Endodermal cell (in vitro differentiated cells): Measurements from ENCODE around the gene CTSS. TPM values are rescaled to one million over a fixed set of nuclear protein-coding genes. Genes with fewer than 3 reads are reported as not detected.

Experiments used
- DNase-seq: peaks from one replicate; pipeline ENCODE4 v3.0.0-alpha.2; 2017
- H3K27ac ChIP-seq: 2 replicates; pipeline ENCODE4 v1.5.1; 2013; ENCODE audit warnings: mild to moderate bottlenecking, low read depth, low read length, moderate library complexity
- H3K27me3 ChIP-seq: 2 replicates; pipeline ENCODE4 v1.6.1; 2013; ENCODE audit warnings: mild to moderate bottlenecking, low read length, moderate library complexity; ENCODE audit not compliant: insufficient read depth, control insufficient read depth, poor library complexity, severe bottlenecking
- H3K36me3 ChIP-seq: 2 replicates; pipeline ENCODE4 v1.7.0; 2013; ENCODE audit warnings: mild to moderate bottlenecking, low read length, moderate library complexity; ENCODE audit not compliant: control insufficient read depth, insufficient read depth
- H3K4me1 ChIP-seq: one replicate; pipeline ENCODE4 v1.7.0; 2013; ENCODE audit warnings: low read length; ENCODE audit not compliant: control insufficient read depth, insufficient read depth
- H3K4me3 ChIP-seq: 2 replicates; pipeline ENCODE4 v1.5.1; 2013; ENCODE audit warnings: mild to moderate bottlenecking, low read length, moderate library complexity
- H3K9ac ChIP-seq: 2 replicates; pipeline ENCODE4 v1.6.1; 2013; ENCODE audit warnings: mild to moderate bottlenecking, low read length, moderate library complexity; ENCODE audit not compliant: poor library complexity, severe bottlenecking; ENCODE audit errors: extremely low read depth
- H3K9me3 ChIP-seq: 2 replicates; pipeline ENCODE4 v1.6.1; 2013; ENCODE audit warnings: mild to moderate bottlenecking, low read length, moderate library complexity; ENCODE audit not compliant: control insufficient read depth
- H3K27ac Mint-ChIP-seq: 2 replicates; pipeline ENCODE4 v1.8.0; 2020; ENCODE audit warnings: mixed read lengths
- H3K27me3 Mint-ChIP-seq: 2 replicates; pipeline ENCODE4 v1.8.0; 2021; ENCODE audit warnings: mild to moderate bottlenecking, mixed read lengths; ENCODE audit not compliant: insufficient read depth
- H3K36me3 Mint-ChIP-seq: 2 replicates; pipeline ENCODE4 v1.8.0; 2020; ENCODE audit warnings: low read depth, mixed read lengths
- H3K4me1 Mint-ChIP-seq: 2 replicates; pipeline ENCODE4 v1.8.0; 2020; ENCODE audit warnings: mixed read lengths
- H3K4me3 Mint-ChIP-seq: 2 replicates; pipeline ENCODE4 v1.8.0; 2020; ENCODE audit warnings: mild to moderate bottlenecking, moderate library complexity, mixed read lengths
- H3K9me3 Mint-ChIP-seq: 2 replicates; pipeline ENCODE4 v1.8.0; 2020; ENCODE audit warnings: mild to moderate bottlenecking, mixed read lengths
- CTCF ChIP-seq: fragments of 200-600 bp; sonication (generic); conservative IDR thresholded peaks from 2 replicates; pipeline ENCODE4 v1.5.0; 2021; ENCODE audit warnings: antibody characterized with exemption, mild to moderate bottlenecking
- WGBS, 2 experiments: methylation state at CpG; one replicate each; pipeline versions ENCODE4 v1.1.5 to v1.1.7; 2013; ENCODE audit warnings: missing lambda C conversion rate in 2 of 2, mixed read lengths in 1 of 2; ENCODE audit not compliant: insufficient coverage in 1 of 2, insufficient read length in 1 of 2; 5-methylcytosine and 5-hydroxymethylcytosine counted together
- total RNA-seq, 2 donors: library from RNA; stranded (reverse); fragmentation: NEBNext Ultra II Directional in 1 of 2; extraction: Animal tissue kit (Norgen Biotek cat#: 25700) in 1 of 2; gene quantifications; 2 replicates in 1 of 2; 3 replicates in 1 of 2; pipeline ENCODE4 v1.2.1, GENCODE V29; 2021

The CTSS gene
- total RNA-seq, 2 donors from 2014 or later = not detected

GRCh38 chr1:150724336-150724735 lies 41.2 kb downstream of the CTSS start:
- no peak for DNase-seq
- Histone ChIP-seq H3K36me3 (no peaks in the 10 kb centered on the region), H3K9ac (no peak overlapping the region), H3K4me3 (no peak overlapping the region), H3K9me3 (peaks cover 7% of the 10 kb centered on the region), H3K27me3 (no peaks in the 10 kb centered on the region), H3K27ac (no peak overlapping the region), H3K4me1 (no peaks in the 10 kb centered on the region)
- WGBS, 2 experiments = 93 to 100% methylated on average over 1 to 2 of the region's 2 CpGs
- Mint-ChIP-seq H3K27ac (no peak overlapping the region), H3K4me1 (no peaks in the 10 kb centered on the region), H3K36me3 (no peaks in the 10 kb centered on the region), H3K9me3 (peaks cover 7% of the 10 kb centered on the region), H3K4me3 (no peak overlapping the region), H3K27me3 (no peaks in the 10 kb centered on the region)
- no peak for TF ChIP-seq CTCF

- Histone ChIP-seq H3K4me1 (no peaks in the 10 kb centered on the region), H3K27ac (no peak within 1 kb of the TSS), H3K9ac (no peak within 1 kb of the TSS), H3K9me3 (peaks cover 7% of the 10 kb centered on the region), H3K36me3 (no peaks in the 10 kb centered on the region), H3K27me3 (no peaks in the 10 kb centered on the region), H3K4me3 (no peak within 1 kb of the TSS)
- no peak for TF ChIP-seq CTCF
- DNase-seq = no peak
- peaks cover 7% of the 10 kb centered on the region for H3K9me3 Mint-ChIP-seq
- H3K27me3 Mint-ChIP-seq = no peaks in the 10 kb centered on the region
- H3K4me3 Mint-ChIP-seq = no peak within 1 kb of the TSS
- no peaks in the 10 kb centered on the region for H3K36me3 Mint-ChIP-seq
- H3K27ac Mint-ChIP-seq = no peak within 1 kb of the TSS
- WGBS, 2 experiments = 97 to 99% methylated on average over 16 to 24 of the region's 24 CpGs
- no peaks in the 10 kb centered on the region for H3K4me1 Mint-ChIP-seq
Observed at GRCh38 chr1:150720703-150721102, 44.9 kb downstream of the CTSS start, which contains the start of gene HORMAD1. HORMAD1 (minus strand) TSS chr1:150720895; CDS start chr1:150719505, 1,390 bp downstream.

- no peak overlapping the region for H3K4me3 ChIP-seq
- H3K27me3 ChIP-seq = no peaks in the 10 kb centered on the region
- no peaks in the 10 kb centered on the region for H3K36me3 ChIP-seq
- H3K27ac ChIP-seq = no peak overlapping the region
- Mint-ChIP-seq H3K27ac (no peak overlapping the region), H3K27me3 (no peaks in the 10 kb centered on the region), H3K4me3 (no peak overlapping the region), H3K4me1 (no peaks in the 10 kb centered on the region), H3K9me3 (peaks cover 7% of the 10 kb centered on the region), H3K36me3 (no peaks in the 10 kb centered on the region)
- no peak for TF ChIP-seq CTCF
- peaks cover 7% of the 10 kb centered on the region for H3K9me3 ChIP-seq
- no peak overlapping the region for H3K9ac ChIP-seq
- no peaks in the 10 kb centered on the region for H3K4me1 ChIP-seq
- WGBS, 2 experiments = 96 to 97% methylated on average over 18 to 21 of the region's 21 CpGs
- DNase-seq = no peak
Observed at GRCh38 chr1:150720098-150720497, 45.5 kb downstream of the CTSS start.
